GM23248 (cell line): ENCODE results near the gene KCNE4. TPM values are rescaled to one million over a fixed set of nuclear protein-coding genes. Genes with fewer than 3 reads are reported as not detected.

Source experiments
- DNase-seq: peaks from one replicate; pipeline ENCODE4 v3.0.0-alpha.2; 2015
- H2AFZ ChIP-seq: fragments of 200-600 bp; sonication (generic); 2 replicates; pipeline ENCODE4 v1.6.1; 2016; ENCODE audit warnings: antibody characterized with exemption
- H3F3A ChIP-seq: fragments of 200-600 bp; sonication (generic); 2 replicates; pipeline ENCODE4 v1.6.1; 2016; ENCODE audit warnings: mild to moderate bottlenecking, antibody characterized with exemption, mixed run types; ENCODE audit not compliant: insufficient read depth
- H3K27ac ChIP-seq: fragments of 200-600 bp; sonication (generic); 2 replicates; pipeline ENCODE4 v1.5.1; 2016; ENCODE audit warnings: mild to moderate bottlenecking
- H3K27me3 ChIP-seq: fragments of 200-600 bp; sonication (generic); replicated peaks from 2 replicates; pipeline ENCODE4 v1.6.1; 2016; ENCODE audit warnings: mild to moderate bottlenecking; ENCODE audit not compliant: insufficient read depth
- H3K36me3 ChIP-seq: fragments of 200-600 bp; sonication (generic); 2 replicates; pipeline ENCODE4 v1.6.1; 2016; ENCODE audit warnings: low read depth, mild to moderate bottlenecking
- H3K4me1 ChIP-seq: fragments of 200-600 bp; sonication (generic); 2 replicates; pipeline ENCODE4 v1.6.1; 2016; ENCODE audit warnings: mild to moderate bottlenecking; ENCODE audit not compliant: insufficient read depth
- H3K4me2 ChIP-seq: fragments of 200-600 bp; sonication (generic); one replicate; pipeline ENCODE4 v1.6.1; 2016; ENCODE audit warnings: mild to moderate bottlenecking; ENCODE audit not compliant: unreplicated experiment
- H3K4me3 ChIP-seq: fragments of 200-600 bp; sonication (generic); 2 replicates; pipeline ENCODE4 v1.5.1; 2016; ENCODE audit warnings: mild to moderate bottlenecking
- H3K79me2 ChIP-seq: fragments of 200-600 bp; sonication (generic); 2 replicates; pipeline ENCODE4 v1.6.1; 2016; ENCODE audit warnings: mild to moderate bottlenecking; ENCODE audit not compliant: insufficient read depth
- H3K9ac ChIP-seq: fragments of 200-600 bp; sonication (generic); 2 replicates; pipeline ENCODE4 v1.6.1; 2016; ENCODE audit warnings: mild to moderate bottlenecking
- H3K9me2 ChIP-seq: fragments of 200-600 bp; sonication (generic); 2 replicates; pipeline ENCODE4 v1.6.1; 2016; ENCODE audit warnings: mixed run types, mild to moderate bottlenecking, moderate library complexity; ENCODE audit not compliant: insufficient read depth
- H3K9me3 ChIP-seq: fragments of 200-600 bp; sonication (generic); one replicate; pipeline ENCODE4 v1.6.1; 2017; ENCODE audit warnings: low read depth
- H4K20me1 ChIP-seq: fragments of 200-600 bp; sonication (generic); 2 replicates; pipeline ENCODE4 v1.6.0; 2016; ENCODE audit not compliant: insufficient read depth
- EZH2 ChIP-seq: fragments of 200-600 bp; sonication (generic); IDR thresholded peaks from 2 replicates; pipeline ENCODE4 v1.6.1; 2018; ENCODE audit warnings: antibody characterized with exemption, mild to moderate bottlenecking; ENCODE audit not compliant: insufficient read depth, poor library complexity, severe bottlenecking
- EZH2phosphoT487 ChIP-seq: fragments of 200-600 bp; sonication (generic); IDR thresholded peaks from 2 replicates; pipeline ENCODE4 v1.6.1; 2018; ENCODE audit warnings: antibody characterized with exemption, moderate library complexity, mild to moderate bottlenecking, low read depth; ENCODE audit not compliant: insufficient read depth
- WGBS, 2 experiments: methylation state at CpG; one replicate each; pipeline ENCODE4 v1.1.6; 2015 to 2017; ENCODE audit warnings: low lambda C conversion rate in 2 of 2, low coverage in 1 of 2; ENCODE audit errors: missing lambda C conversion rate in 2 of 2; 5-methylcytosine and 5-hydroxymethylcytosine counted together
- in situ Hi-C: fragments of 300-500 bp; cut with MboI; formaldehyde crosslinking; loops from 2 replicates; pipeline ENCODE4 v1.15.0; 2020
- polyA plus RNA-seq: library from polyadenylated mRNA; unstranded; fragments of >200 nt; fragmentation: Nextera tagmentation; extraction: Ambion mirVana; gene quantifications from 2 replicates; pipeline ENCODE4 v1.2.1, GENCODE V29; 2016
- total RNA-seq: library from RNA; depleted of rRNA; stranded (reverse); fragments of >200 nt; shearing (Covaris generic); gene quantifications from 2 replicates; pipeline ENCODE4 v1.2.3, GENCODE V29; 2014

KCNE4 gene
- total and polyA plus RNA-seq, 2 experiments from 2014 or later = 3.3 to 5.9 TPM

GRCh38 chr2:223042704-223043118 lies 9.3 kb upstream of the KCNE4 start:
- H3F3A ChIP-seq = peaks cover 40% of the 10 kb centered on the region
- peak overlapping the region; percentile 44 for H3K9ac ChIP-seq
- TF ChIP-seq EZH2 = no peak
- TF ChIP-seq EZH2phosphoT487 = no peak
- no peaks in the 10 kb centered on the region for H3K36me3 ChIP-seq
- DNase-seq = peak; percentile 64
- H3K27me3 ChIP-seq = no peaks in the 10 kb centered on the region
- no peak overlapping the region for H2AFZ ChIP-seq
- in situ Hi-C loops = no loop called here
- peaks cover 40% of the 10 kb centered on the region for H3K4me1 ChIP-seq
- H3K4me2 ChIP-seq = no peak overlapping the region
- no peak overlapping the region for H3K4me3 ChIP-seq
- no peaks in the 10 kb centered on the region for H3K79me2 ChIP-seq
- H3K9me3 ChIP-seq = no peaks in the 10 kb centered on the region
- H3K9me2 ChIP-seq = no peaks in the 10 kb centered on the region
- no peaks in the 10 kb centered on the region for H4K20me1 ChIP-seq
- WGBS, 2 experiments = 43 to 50% methylated on average over 1 of the region's 1 CpG
- peak overlapping the region; percentile 76 for H3K27ac ChIP-seq

DNA sequence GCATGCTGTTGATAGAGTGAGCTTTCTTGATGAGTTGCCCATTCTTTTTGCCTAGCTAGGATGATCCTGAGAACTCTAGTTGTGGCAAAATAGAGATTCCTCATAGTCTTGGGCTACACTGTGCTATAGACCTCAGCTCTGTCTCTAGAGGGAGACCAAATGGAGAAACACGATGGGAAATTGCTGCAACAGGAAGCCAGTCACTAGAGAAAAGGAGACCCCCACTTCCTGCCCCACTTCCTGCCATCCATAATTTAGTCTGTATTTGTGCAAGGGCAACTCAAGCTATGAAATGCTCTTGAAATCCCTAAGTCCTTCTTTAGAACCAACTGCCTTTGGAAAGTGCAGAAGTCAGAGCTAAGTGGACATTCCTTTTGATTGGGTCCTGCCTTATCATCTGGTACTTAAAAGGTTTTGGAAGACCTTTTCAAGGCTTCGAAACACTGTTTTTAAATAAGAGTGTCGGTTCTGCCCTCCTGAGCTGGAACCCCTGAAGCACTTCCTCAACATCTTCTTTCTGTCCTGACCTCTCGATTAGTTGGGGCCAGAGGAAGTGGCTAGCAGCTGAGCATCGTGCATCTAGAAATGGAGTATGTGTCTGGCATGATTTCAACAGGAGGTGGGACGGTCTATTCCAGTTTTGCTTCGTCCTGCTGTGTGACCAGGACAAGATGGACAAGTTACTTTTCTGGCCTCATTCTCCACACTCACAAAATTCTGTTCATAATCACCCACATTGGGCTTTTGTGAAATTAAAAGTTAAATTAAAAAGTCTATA lies 8.6 kb upstream of the KCNE4 start:
- H3K9me3 ChIP-seq = no peaks in the 10 kb centered on the region
- in situ Hi-C loops = no loop called here

DNA sequence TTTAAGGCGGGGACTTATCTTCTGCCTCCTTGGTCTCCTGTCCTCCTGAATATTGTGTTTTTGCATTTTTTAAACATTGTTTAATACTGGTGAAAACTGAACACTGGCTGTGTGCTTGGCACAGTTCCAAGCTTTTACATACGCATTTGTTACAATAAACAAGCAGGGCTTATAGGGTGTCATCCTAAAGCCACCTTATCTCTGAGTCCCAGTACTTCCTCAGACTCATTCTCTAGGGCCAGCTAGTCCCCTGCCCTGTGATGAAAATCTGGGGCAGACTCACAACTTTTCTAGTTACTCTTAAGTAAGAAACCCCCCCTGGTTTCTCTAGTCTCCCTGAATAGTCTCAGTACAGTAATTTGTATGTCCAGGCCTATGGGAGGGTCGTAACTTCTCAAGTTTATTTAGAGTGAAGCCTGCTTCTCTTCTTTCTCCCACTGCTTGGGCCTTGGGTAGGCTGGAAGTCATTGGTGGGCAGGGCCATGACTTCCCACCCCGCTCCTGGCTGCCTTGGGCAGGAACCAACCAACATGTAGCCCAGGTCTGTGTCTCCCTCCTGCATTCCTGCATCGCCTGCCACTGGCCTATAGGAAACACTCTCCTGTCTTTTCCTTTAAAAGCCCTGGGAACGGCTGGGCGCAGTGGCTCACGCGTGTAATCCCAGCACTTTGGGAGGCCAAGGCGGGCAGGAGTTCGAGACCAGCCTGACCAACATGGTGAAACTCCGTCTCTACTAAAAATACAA lies 7.7 kb upstream of the KCNE4 start:
- in situ Hi-C loops = no loop called here
- whole genome bisulfite sequencing, 2 experiments = 93% methylated on average over 12 of the region's 12 CpGs
- Histone ChIP-seq H4K20me1 (no peaks in the 10 kb centered on the region), H2AFZ (no peak overlapping the region), H3K9ac (no peak overlapping the region), H3K27ac (no peak overlapping the region), H3K4me2 (no peak overlapping the region), H3K9me3 (no peaks in the 10 kb centered on the region), H3K36me3 (no peaks in the 10 kb centered on the region), H3K79me2 (no peaks in the 10 kb centered on the region), H3K27me3 (no peaks in the 10 kb centered on the region), H3K9me2 (no peaks in the 10 kb centered on the region), H3K4me1 (peaks cover 48% of the 10 kb centered on the region), H3K4me3 (no peak overlapping the region), H3F3A (peaks cover 55% of the 10 kb centered on the region)
- DNase-seq = no peak
- TF ChIP-seq EZH2 (no peak), EZH2phosphoT487 (no peak)

More for the DNA sequence above, 8.6 kb upstream of the KCNE4 start:
- Histone ChIP-seq H3K4me1 (peaks cover 46% of the 10 kb centered on the region), H2AFZ (no peak overlapping the region), H3K27ac (peak overlapping the region; percentile 76), H3K36me3 (no peaks in the 10 kb centered on the region), H3K9ac (peak overlapping the region; percentile 44), H3K4me2 (no peak overlapping the region), H3F3A (peaks cover 46% of the 10 kb centered on the region), H3K79me2 (no peaks in the 10 kb centered on the region), H3K9me2 (no peaks in the 10 kb centered on the region), H3K4me3 (no peak overlapping the region), H4K20me1 (no peaks in the 10 kb centered on the region), H3K27me3 (no peaks in the 10 kb centered on the region)
- 97 to 99% methylated on average over 7 of the region's 7 CpGs for WGBS, 2 experiments
- no peak for DNase-seq
- no peak for TF ChIP-seq EZH2
- no peak for TF ChIP-seq EZH2phosphoT487

DNA sequence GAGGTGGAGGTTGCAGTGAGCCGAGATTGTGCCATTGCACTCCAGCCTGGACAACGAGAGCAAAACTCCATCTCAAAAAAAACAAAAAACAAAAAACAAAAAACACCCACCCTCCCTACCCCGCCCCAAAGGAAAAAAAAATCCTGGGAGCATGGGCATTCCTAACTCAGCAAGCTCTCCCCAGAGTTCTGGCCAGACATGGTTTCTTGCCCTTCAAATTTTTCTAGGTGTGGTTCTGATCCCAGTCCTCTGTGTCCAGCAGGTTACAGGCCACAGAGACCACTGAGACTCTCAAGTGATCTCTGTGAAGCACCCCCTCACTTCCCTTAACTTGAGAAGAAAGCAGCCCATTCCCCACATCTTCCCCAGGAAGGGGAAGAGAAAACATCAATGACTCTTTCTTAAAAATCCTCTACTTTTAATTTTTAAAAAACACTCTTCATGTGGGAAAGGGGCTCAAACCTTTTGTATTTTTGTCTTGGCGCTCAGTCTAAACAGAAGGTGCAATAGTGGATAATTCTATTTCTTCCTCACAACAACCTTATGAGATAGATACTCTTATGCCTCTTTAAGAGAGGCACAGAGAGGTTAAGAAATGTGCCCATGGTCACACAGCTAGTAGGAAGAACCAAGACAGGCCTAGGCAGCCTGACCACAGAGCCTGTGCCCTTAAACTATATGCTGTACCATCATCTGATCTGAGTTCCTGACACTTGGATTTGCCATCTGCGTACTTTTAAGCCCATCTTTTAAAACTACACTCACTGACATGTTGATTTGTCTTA lies 6.9 kb upstream of the KCNE4 start:
- peaks cover 48% of the 10 kb centered on the region for H3K4me1 ChIP-seq
- TF ChIP-seq EZH2phosphoT487 (no peak), EZH2 (no peak)

More for the DNA sequence above, 6.9 kb upstream of the KCNE4 start:
- Histone ChIP-seq H3K27me3 (no peaks in the 10 kb centered on the region), H3K79me2 (no peaks in the 10 kb centered on the region), H3K9me2 (no peaks in the 10 kb centered on the region), H3K27ac (no peak overlapping the region), H3K9ac (no peak overlapping the region), H3K4me3 (no peak overlapping the region), H3F3A (peaks cover 56% of the 10 kb centered on the region), H2AFZ (no peak overlapping the region), H4K20me1 (no peaks in the 10 kb centered on the region), H3K4me2 (no peak overlapping the region), H3K36me3 (no peaks in the 10 kb centered on the region), H3K9me3 (no peaks in the 10 kb centered on the region)
- DNase-seq = no peak
- 90 to 93% methylated on average over 4 to 5 of the region's 5 CpGs for WGBS, 2 experiments
- in situ Hi-C loops = no loop called here
